HepG2 (cell line): ENCODE results near the gene LYRM4. TPM values are rescaled to one million over a fixed set of nuclear protein-coding genes. Genes with fewer than 3 reads are reported as not detected.

Experiments used
- ARNTL ChIP-seq: sonication (generic); formaldehyde crosslinking; IDR thresholded peaks from 2 replicates; pipeline ENCODE4 v1.4.0; 2020; ENCODE audit warnings: mild to moderate bottlenecking, missing genetic modification reagents
- CBX1 ChIP-seq: IDR thresholded peaks from one replicate; pipeline ENCODE4 v1.6.1; 2016; ENCODE audit warnings: antibody characterized with exemption, low read depth
- EED ChIP-seq: sonication (generic); formaldehyde crosslinking; IDR thresholded peaks from 2 replicates; pipeline ENCODE4 v1.5.0; 2020; ENCODE audit warnings: mild to moderate bottlenecking, missing genetic modification reagents
- FOXO1 ChIP-seq: sonication (generic); formaldehyde crosslinking; IDR thresholded peaks from 2 replicates; pipeline ENCODE4 v1.4.0; 2020; ENCODE audit warnings: missing genetic modification reagents
- MNT ChIP-seq: fragments of 450-650 bp; IDR thresholded peaks from 2 replicates; pipeline ENCODE4 v1.6.1; 2016
- NR2C2 ChIP-seq: sonication (generic); formaldehyde crosslinking; IDR thresholded peaks from 2 replicates; pipeline ENCODE4 v1.4.0; 2020; ENCODE audit warnings: missing genetic modification reagents, mild to moderate bottlenecking, moderate library complexity, borderline replicate concordance
- TEAD3 ChIP-seq: optimal IDR thresholded peaks from 2 replicates; pipeline ENCODE3; 2016; ENCODE audit warnings: borderline replicate concordance
- ZNF136 ChIP-seq: sonication (generic); formaldehyde crosslinking; IDR thresholded peaks from 2 replicates; pipeline ENCODE4 v1.8.1; 2022; ENCODE audit warnings: low read depth, mild to moderate bottlenecking, moderate library complexity, missing genetic modification reagents
- ZNF556 ChIP-seq: sonication (generic); formaldehyde crosslinking; IDR thresholded peaks from 2 replicates; pipeline ENCODE4 v1.4.0; 2020; ENCODE audit warnings: mild to moderate bottlenecking, missing genetic modification reagents, borderline replicate concordance
- ZNF672 ChIP-seq: sonication (generic); formaldehyde crosslinking; IDR thresholded peaks from 2 replicates; pipeline ENCODE4 v1.8.1; 2022; ENCODE audit warnings: missing genetic modification reagents
- ZNF772 ChIP-seq: sonication (generic); formaldehyde crosslinking; IDR thresholded peaks from 2 replicates; pipeline ENCODE4 v1.5.0; 2020; ENCODE audit warnings: mild to moderate bottlenecking, missing genetic modification reagents
- polyA plus RNA-seq, 8 experiments: library from polyadenylated mRNA; depleted of rRNA in 3 of 8; stranded (reverse) in 7 of 8; unstranded in 1 of 8; fragments of >200 nt; fragmentation: Illumina TruSeq in 4 of 8; extraction: Trizol in 4 of 8; gene quantifications; 2 replicates each; pipeline versions ENCODE4 v1.2.1 to v1.2.3, GENCODE V29; 2011 to 2016; ENCODE audit warnings: low read depth in 4 of 8, missing spikeins in 1 of 8, mixed read lengths in 1 of 8; ENCODE audit not compliant: insufficient read depth in 1 of 8
- total RNA-seq, 5 experiments: library from RNA; depleted of rRNA; stranded (reverse); fragments of >200 nt; fragmentation: Illumina TruSeq; extraction: Trizol; gene quantifications; 2 replicates each; pipeline ENCODE4 v1.2.3, GENCODE V29; 2016; ENCODE audit warnings: low read depth in 1 of 5
- TF ChIP-seq, protein P1 (sequence below): sonication (generic); formaldehyde crosslinking; IDR thresholded peaks from 2 replicates; pipeline ENCODE4 v1.4.0; 2020; ENCODE audit warnings: mild to moderate bottlenecking, missing genetic modification reagents, borderline replicate concordance
- TF ChIP-seq, protein P2 (sequence below): sonication (generic); formaldehyde crosslinking; IDR thresholded peaks from one replicate; pipeline ENCODE4 v1.5.1; 2020; ENCODE audit warnings: mild to moderate bottlenecking, missing genetic modification reagents; ENCODE audit errors: not compliant biosample characterization

LYRM4 gene
- total and polyA plus RNA-seq, 2 of the 13 experiments (the other 11 are each of a cell fraction or from before 2014, with no cell fraction given) = 64.6 to 67.5 TPM

- TF ChIP-seq CBX1 = peak; percentile 55
- TF ChIP-seq TEAD3 (CRISPR knock-in tag) = peak; percentile 78
- peak; percentile 44 for TF ChIP-seq MNT
- TF ChIP-seq, protein P1, sequence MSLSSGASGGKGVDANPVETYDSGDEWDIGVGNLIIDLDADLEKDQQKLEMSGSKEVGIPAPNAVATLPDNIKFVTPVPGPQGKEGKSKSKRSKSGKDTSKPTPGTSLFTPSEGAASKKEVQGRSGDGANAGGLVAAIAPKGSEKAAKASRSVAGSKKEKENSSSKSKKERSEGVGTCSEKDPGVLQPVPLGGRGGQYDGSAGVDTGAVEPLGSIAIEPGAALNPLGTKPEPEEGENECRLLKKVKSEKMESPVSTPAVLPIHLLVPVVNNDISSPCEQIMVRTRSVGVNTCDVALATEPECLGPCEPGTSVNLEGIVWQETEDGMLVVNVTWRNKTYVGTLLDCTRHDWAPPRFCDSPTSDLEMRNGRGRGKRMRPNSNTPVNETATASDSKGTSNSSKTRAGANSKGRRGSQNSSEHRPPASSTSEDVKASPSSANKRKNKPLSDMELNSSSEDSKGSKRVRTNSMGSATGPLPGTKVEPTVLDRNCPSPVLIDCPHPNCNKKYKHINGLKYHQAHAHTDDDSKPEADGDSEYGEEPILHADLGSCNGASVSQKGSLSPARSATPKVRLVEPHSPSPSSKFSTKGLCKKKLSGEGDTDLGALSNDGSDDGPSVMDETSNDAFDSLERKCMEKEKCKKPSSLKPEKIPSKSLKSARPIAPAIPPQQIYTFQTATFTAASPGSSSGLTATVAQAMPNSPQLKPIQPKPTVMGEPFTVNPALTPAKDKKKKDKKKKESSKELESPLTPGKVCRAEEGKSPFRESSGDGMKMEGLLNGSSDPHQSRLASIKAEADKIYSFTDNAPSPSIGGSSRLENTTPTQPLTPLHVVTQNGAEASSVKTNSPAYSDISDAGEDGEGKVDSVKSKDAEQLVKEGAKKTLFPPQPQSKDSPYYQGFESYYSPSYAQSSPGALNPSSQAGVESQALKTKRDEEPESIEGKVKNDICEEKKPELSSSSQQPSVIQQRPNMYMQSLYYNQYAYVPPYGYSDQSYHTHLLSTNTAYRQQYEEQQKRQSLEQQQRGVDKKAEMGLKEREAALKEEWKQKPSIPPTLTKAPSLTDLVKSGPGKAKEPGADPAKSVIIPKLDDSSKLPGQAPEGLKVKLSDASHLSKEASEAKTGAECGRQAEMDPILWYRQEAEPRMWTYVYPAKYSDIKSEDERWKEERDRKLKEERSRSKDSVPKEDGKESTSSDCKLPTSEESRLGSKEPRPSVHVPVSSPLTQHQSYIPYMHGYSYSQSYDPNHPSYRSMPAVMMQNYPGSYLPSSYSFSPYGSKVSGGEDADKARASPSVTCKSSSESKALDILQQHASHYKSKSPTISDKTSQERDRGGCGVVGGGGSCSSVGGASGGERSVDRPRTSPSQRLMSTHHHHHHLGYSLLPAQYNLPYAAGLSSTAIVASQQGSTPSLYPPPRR (CRISPR knock-in tag) = peak; percentile 37; the same call in 1 of the 2 replicates
- 0 out of 2 replicates have a peak, but pooled peaks have one; percentile 35 for TF ChIP-seq ZNF136 (CRISPR knock-in tag)
- TF ChIP-seq ARNTL (CRISPR knock-in tag) = 0 out of 2 replicates have a peak, but pooled peaks have one; percentile 15
- TF ChIP-seq FOXO1 (CRISPR knock-in tag) = 0 out of 2 replicates have a peak, but pooled peaks have one; percentile 23
- 0 out of 2 replicates have a peak, but pooled peaks have one; percentile 62 for TF ChIP-seq ZNF772
- 0 out of 2 replicates have a peak, but pooled peaks have one; percentile 27 for TF ChIP-seq EED (CRISPR knock-in tag)
- no peak for TF ChIP-seq ZNF556 (CRISPR knock-in tag)
- TF ChIP-seq NR2C2 (CRISPR knock-in tag) = peak; percentile 62
- TF ChIP-seq, protein P2, sequence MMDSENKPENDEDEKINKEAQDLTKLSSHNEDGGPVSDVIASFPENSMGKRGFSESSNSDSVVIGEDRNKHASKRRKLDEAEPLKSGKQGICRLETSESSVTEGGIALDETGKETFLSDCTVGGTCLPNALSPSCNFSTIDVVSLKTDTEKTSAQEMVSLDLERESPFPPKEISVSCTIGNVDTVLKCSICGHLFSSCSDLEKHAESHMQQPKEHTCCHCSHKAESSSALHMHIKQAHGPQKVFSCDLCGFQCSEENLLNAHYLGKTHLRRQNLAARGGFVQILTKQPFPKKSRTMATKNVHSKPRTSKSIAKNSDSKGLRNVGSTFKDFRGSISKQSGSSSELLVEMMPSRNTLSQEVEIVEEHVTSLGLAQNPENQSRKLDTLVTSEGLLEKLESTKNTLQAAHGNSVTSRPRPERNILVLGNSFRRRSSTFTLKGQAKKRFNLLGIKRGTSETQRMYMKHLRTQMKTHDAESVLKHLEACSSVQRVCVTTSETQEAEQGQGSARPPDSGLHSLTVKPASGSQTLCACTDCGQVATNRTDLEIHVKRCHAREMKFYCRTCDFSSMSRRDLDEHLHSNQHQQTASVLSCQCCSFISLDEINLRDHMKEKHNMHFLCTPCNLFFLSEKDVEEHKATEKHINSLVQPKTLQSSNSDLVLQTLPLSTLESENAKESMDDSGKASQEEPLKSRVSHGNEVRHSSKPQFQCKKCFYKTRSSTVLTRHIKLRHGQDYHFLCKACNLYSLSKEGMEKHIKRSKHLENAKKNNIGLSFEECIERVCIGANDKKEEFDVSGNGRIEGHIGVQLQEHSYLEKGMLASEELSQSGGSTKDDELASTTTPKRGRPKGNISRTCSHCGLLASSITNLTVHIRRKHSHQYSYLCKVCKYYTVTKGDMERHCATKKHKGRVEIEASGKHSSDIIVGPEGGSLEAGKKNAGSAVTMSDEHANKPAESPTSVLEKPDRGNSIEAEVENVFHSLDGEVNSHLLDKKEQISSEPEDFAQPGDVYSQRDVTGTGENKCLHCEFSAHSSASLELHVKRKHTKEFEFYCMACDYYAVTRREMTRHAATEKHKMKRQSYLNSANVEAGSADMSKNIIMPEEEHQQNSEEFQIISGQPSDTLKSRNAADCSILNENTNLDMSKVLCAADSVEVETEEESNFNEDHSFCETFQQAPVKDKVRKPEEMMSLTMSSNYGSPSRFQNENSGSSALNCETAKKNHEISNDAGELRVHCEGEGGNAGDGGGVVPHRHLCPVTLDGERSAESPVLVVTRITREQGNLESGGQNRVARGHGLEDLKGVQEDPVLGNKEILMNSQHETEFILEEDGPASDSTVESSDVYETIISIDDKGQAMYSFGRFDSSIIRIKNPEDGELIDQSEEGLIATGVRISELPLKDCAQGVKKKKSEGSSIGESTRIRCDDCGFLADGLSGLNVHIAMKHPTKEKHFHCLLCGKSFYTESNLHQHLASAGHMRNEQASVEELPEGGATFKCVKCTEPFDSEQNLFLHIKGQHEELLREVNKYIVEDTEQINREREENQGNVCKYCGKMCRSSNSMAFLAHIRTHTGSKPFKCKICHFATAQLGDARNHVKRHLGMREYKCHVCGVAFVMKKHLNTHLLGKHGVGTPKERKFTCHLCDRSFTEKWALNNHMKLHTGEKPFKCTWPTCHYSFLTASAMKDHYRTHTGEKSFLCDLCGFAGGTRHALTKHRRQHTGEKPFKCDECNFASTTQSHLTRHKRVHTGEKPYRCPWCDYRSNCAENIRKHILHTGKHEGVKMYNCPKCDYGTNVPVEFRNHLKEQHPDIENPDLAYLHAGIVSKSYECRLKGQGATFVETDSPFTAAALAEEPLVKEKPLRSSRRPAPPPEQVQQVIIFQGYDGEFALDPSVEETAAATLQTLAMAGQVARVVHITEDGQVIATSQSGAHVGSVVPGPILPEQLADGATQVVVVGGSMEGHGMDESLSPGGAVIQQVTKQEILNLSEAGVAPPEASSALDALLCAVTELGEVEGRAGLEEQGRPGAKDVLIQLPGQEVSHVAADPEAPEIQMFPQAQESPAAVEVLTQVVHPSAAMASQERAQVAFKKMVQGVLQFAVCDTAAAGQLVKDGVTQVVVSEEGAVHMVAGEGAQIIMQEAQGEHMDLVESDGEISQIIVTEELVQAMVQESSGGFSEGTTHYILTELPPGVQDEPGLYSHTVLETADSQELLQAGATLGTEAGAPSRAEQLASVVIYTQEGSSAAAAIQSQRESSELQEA = peak; percentile 26
- TF ChIP-seq ZNF672 (CRISPR knock-in tag) = no peak
These were observed 135.4 kb downstream of the LYRM4 start (continued) for GRCh38 chr6:5125152-5126006.
